C4-2B (cell line): ENCODE results near the gene PELI2.

ENCODE experiments used
- CTCF ChIP-seq: fragments of 450-650 bp; conservative IDR thresholded peaks from 2 replicates; pipeline ENCODE4 v1.5.1; 2017; ENCODE audit warnings: mild to moderate bottlenecking
- ZFX ChIP-seq: fragments of 450-650 bp; IDR thresholded peaks from 2 replicates; pipeline ENCODE4 v1.6.1; 2017

DNA sequence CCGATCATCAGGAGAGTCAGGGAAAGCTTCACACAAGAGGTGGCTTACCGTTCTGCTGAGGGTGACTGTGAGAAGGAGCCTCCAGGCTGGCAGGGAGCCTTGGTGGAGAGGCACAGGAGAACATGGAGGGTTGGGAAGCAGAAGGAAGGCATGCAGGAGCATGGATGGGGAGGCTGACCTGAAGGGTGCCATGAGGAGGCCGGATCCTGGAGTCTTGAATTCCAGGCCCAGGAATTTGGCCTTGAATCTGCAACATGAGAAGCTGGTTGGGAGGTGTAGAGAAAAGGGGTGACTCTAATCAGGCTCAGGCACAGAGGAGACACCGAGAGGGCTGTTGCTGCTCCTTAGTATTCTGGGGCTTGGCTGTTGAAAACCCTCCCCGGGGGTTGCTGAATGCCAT is 130.2 kb downstream of the PELI2 start:
- TF ChIP-seq CTCF = no peak
- TF ChIP-seq ZFX = no peak
